Thoracic aorta (tissue), 2 donors: Measurements from ENCODE around the gene RRAGD. TPM values are rescaled to one million over a fixed set of nuclear protein-coding genes. Genes with fewer than 3 reads are reported as not detected.
"Not testable (repeated sequence)": the region's sequence is repeated elsewhere in the genome, so short reads cannot be mapped to it uniquely, and the experiment has no call there.

Experiments used
- ATAC-seq: fragments of 150-250 bp; one replicate; pipeline ENCODE4 v1.8.0; 2017; ENCODE audit warnings: low read depth; ENCODE audit not compliant: insufficient number of reproducible peaks, low FRiP score
- DNase-seq: peaks from one replicate; pipeline ENCODE4 v3.0.0-alpha.2; 2020; ENCODE audit warnings: low spot score
- H3K27ac ChIP-seq, 2 donors: fragments of 200-600 bp; sonication (generic); 1 replicate in 1 of 2; 2 replicates in 1 of 2; pipeline ENCODE4 v1.5.1; 2016; ENCODE audit warnings: mild to moderate bottlenecking in 2 of 2, moderate library complexity in 2 of 2
- H3K27me3 ChIP-seq: fragments of 200-600 bp; sonication (generic); replicated peaks from 2 replicates; pipeline ENCODE4 v1.6.0; 2016; ENCODE audit warnings: mild to moderate bottlenecking; ENCODE audit not compliant: insufficient read depth
- H3K36me3 ChIP-seq: fragments of 200-600 bp; sonication (generic); one replicate; pipeline ENCODE4 v1.5.1; 2016
- H3K4me1 ChIP-seq, 2 donors: fragments of 200-600 bp; sonication (generic); 1 replicate in 1 of 2; 2 replicates in 1 of 2; pipeline versions ENCODE4 v1.5.1 to v1.6.0; 2016; ENCODE audit warnings: low read depth in 2 of 2, mild to moderate bottlenecking in 1 of 2; ENCODE audit not compliant: control insufficient read depth in 1 of 2
- H3K4me3 ChIP-seq: fragments of 200-600 bp; sonication (generic); 2 replicates; pipeline ENCODE4 v1.5.1; 2016; ENCODE audit warnings: mild to moderate bottlenecking
- H3K9me3 ChIP-seq: fragments of 200-600 bp; sonication (generic); 2 replicates; pipeline ENCODE4 v1.5.1; 2016
- CTCF ChIP-seq: fragments of 200-600 bp; sonication (generic); IDR thresholded peaks from one replicate; pipeline ENCODE4 v1.5.1; 2019; ENCODE audit warnings: antibody characterized with exemption
- total RNA-seq, 2 donors: library from RNA; depleted of rRNA; stranded (reverse); fragments of >200 nt; gene quantifications; one replicate each; pipeline versions ENCODE4 v1.1.0 to v1.2.3, GENCODE V29; 2016

Gene RRAGD
- total RNA-seq, 2 donors from 2014 or later: 11.0 to 25.8 TPM

GRCh38 chr6:89398762-89399525 lies 13.1 kb downstream of the RRAGD start:
- no peak overlapping the region for H3K27ac ChIP-seq
- DNase-seq (no peak), ATAC-seq (no peak)
- no peaks in the 10 kb centered on the region for H3K4me1 ChIP-seq
- TF ChIP-seq CTCF: no peak
- no peaks in the 10 kb centered on the region for H3K36me3 ChIP-seq
- no peaks in the 10 kb centered on the region for H3K9me3 ChIP-seq
- no peaks in the 10 kb centered on the region for H3K27me3 ChIP-seq
- no peak overlapping the region for H3K4me3 ChIP-seq

GRCh38 chr6:89397884-89398283 lies 14.2 kb downstream of the RRAGD start:
- H3K27me3 ChIP-seq, H3K27ac ChIP-seq, H3K36me3 ChIP-seq, ATAC-seq, DNase-seq, H3K9me3 ChIP-seq, H3K4me3 ChIP-seq, H3K4me1 ChIP-seq: not testable (repeated sequence)

GRCh38 chr6:89393659-89394058 lies 18.4 kb downstream of the RRAGD start:
- Histone ChIP-seq H3K4me3 (no peak overlapping the region), H3K9me3 (no peaks in the 10 kb centered on the region), H3K4me1 (no peaks in the 10 kb centered on the region), H3K27me3 (no peaks in the 10 kb centered on the region), H3K27ac (no peak overlapping the region), H3K36me3 (no peaks in the 10 kb centered on the region)
- DNase-seq: no peak
- ATAC-seq: no peak
- no peak for TF ChIP-seq CTCF

- Histone ChIP-seq H3K27ac (no peak overlapping the region), H3K9me3 (no peaks in the 10 kb centered on the region), H3K4me1 (no peaks in the 10 kb centered on the region), H3K4me3 (no peak overlapping the region), H3K36me3 (no peaks in the 10 kb centered on the region), H3K27me3 (no peaks in the 10 kb centered on the region)
- TF ChIP-seq CTCF: no peak
- ATAC-seq (no peak), DNase-seq (no peak)
These were observed 19.2 kb downstream of the RRAGD start for GRCh38 chr6:89392823-89393222.

GRCh38 chr6:89388846-89389245 lies 23.2 kb downstream of the RRAGD start:
- DNase-seq (no peak), ATAC-seq (no peak)
- no peak overlapping the region for H3K27ac ChIP-seq
- TF ChIP-seq CTCF: no peak
- no peaks in the 10 kb centered on the region for H3K9me3 ChIP-seq
- H3K4me3 ChIP-seq: no peak overlapping the region
- H3K36me3 ChIP-seq: no peaks in the 10 kb centered on the region
- no peaks in the 10 kb centered on the region for H3K4me1 ChIP-seq
- H3K27me3 ChIP-seq: no peaks in the 10 kb centered on the region
